NT2/D1 (cell line): ENCODE results near the gene RIPK1.

Source experiments
- DNase-seq: peaks from one replicate; pipeline ENCODE4 v3.0.0-alpha.2; 2011; ENCODE audit warnings: low read depth, low spot score
- H3K27me3 ChIP-seq: 2 replicates; pipeline ENCODE4 v1.6.0; 2011; ENCODE audit warnings: mild to moderate bottlenecking; ENCODE audit not compliant: insufficient read length, insufficient read depth
- H3K36me3 ChIP-seq: 2 replicates; pipeline ENCODE4 v1.6.1; 2011; ENCODE audit warnings: mild to moderate bottlenecking, low read length, mixed read lengths; ENCODE audit not compliant: insufficient read depth, insufficient read length
- H3K4me1 ChIP-seq: 2 replicates; pipeline ENCODE4 v1.5.1; 2011; ENCODE audit not compliant: insufficient read depth, insufficient read length
- H3K4me3 ChIP-seq: 2 replicates; pipeline ENCODE4 v1.5.1; 2011; ENCODE audit warnings: low read depth; ENCODE audit not compliant: insufficient read length
- H3K9ac ChIP-seq: 2 replicates; pipeline ENCODE4 v1.6.0; 2011; ENCODE audit warnings: low read depth; ENCODE audit not compliant: insufficient read length
- H3K9me3 ChIP-seq: 2 replicates; pipeline ENCODE4 v1.5.1; 2011; ENCODE audit warnings: mild to moderate bottlenecking, low read length; ENCODE audit not compliant: insufficient read depth
- SUZ12 ChIP-seq: IDR thresholded peaks from 2 replicates; pipeline ENCODE4 v1.6.1; 2011; ENCODE audit not compliant: insufficient read length, insufficient read depth; ENCODE audit errors: extremely low read depth
- YY1 ChIP-seq: IDR thresholded peaks from 2 replicates; pipeline ENCODE4 v1.6.1; 2011; ENCODE audit not compliant: insufficient read length, insufficient read depth
- ZNF274 ChIP-seq: IDR thresholded peaks from 2 replicates; pipeline ENCODE4 v1.6.1; 2011; ENCODE audit warnings: mild to moderate bottlenecking, low read depth, low read length

RIPK1 gene

GRCh38 chr6:3088968-3089367 lies 20.7 kb downstream of the RIPK1 start:
- no peak for TF ChIP-seq YY1
- TF ChIP-seq SUZ12 = no peak
- TF ChIP-seq ZNF274 = no peak
- no peak for DNase-seq
- no peaks in the 10 kb centered on the region for H3K27me3 ChIP-seq
- peaks cover 3% of the 10 kb centered on the region for H3K4me1 ChIP-seq
- H3K4me3 ChIP-seq = no peak overlapping the region
- no peak overlapping the region for H3K9ac ChIP-seq
- H3K36me3 ChIP-seq = peaks cover 45% of the 10 kb centered on the region
- H3K9me3 ChIP-seq = peaks cover 23% of the 10 kb centered on the region; the same call in 1 of the 2 replicates

GRCh38 chr6:3090013-3090412 lies 21.7 kb downstream of the RIPK1 start:
- TF ChIP-seq ZNF274 (no peak), YY1 (no peak), SUZ12 (no peak)
- Histone ChIP-seq H3K4me3 (no peak overlapping the region), H3K9ac (no peak overlapping the region), H3K9me3 (peaks cover 27% of the 10 kb centered on the region; the same call in 1 of the 2 replicates), H3K36me3 (peaks cover 46% of the 10 kb centered on the region), H3K27me3 (no peaks in the 10 kb centered on the region), H3K4me1 (peaks cover 3% of the 10 kb centered on the region)
- no peak for DNase-seq

DNA sequence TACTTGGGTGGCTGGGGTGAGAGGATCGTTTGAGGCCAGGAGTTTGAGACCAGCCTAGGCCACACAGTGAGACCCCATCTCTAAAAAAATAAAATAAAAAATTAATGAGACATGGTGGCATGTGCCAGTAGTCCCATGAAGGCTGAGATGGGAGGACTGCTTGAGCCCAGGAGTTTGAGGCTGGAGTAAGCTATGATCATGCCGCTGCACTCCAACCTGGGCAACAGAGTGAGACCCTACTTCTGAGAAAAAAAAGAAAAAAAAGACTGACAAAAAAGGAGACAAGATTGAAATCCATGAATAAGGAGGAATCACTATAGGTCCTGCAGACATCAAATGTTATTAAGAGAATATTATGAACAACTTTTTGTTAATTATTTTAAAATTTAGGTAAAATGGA lies 26.5 kb downstream of the RIPK1 start:
- Histone ChIP-seq H3K9ac (no peak overlapping the region), H3K4me1 (no peaks in the 10 kb centered on the region), H3K9me3 (peaks cover 16% of the 10 kb centered on the region; the same call in 1 of the 2 replicates), H3K4me3 (no peak overlapping the region), H3K36me3 (peaks cover 40% of the 10 kb centered on the region), H3K27me3 (no peaks in the 10 kb centered on the region)
- TF ChIP-seq ZNF274 = no peak
- TF ChIP-seq SUZ12 = no peak
- no peak for TF ChIP-seq YY1
- no peak for DNase-seq

DNA sequence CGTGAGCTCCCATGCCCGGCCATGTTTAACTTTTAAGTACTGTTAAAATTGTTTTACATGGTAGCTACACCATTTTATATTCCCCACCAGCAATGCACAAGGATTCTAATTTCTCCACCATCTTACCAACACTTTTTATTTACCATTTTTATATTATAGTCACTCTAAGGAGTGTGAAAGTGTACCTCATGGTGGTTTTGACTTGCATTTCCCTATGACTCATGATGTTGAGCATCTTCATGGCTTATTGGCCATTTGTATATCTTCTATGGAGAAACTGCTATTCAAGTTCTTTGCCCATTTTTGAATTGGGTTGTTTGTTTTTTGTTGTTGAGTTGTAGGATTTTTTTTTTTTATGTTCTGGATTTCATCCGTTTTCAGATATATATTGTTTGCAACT lies 34.6 kb downstream of the RIPK1 start:
- H3K4me3 ChIP-seq = no peak overlapping the region
- H3K36me3 ChIP-seq = peaks cover 60% of the 10 kb centered on the region
- H3K4me1 ChIP-seq = no peaks in the 10 kb centered on the region
- no peak overlapping the region for H3K9ac ChIP-seq
- no peaks in the 10 kb centered on the region for H3K9me3 ChIP-seq
- DNase-seq = no peak
- no peak for TF ChIP-seq SUZ12
- TF ChIP-seq YY1 = no peak
- no peaks in the 10 kb centered on the region for H3K27me3 ChIP-seq

DNA sequence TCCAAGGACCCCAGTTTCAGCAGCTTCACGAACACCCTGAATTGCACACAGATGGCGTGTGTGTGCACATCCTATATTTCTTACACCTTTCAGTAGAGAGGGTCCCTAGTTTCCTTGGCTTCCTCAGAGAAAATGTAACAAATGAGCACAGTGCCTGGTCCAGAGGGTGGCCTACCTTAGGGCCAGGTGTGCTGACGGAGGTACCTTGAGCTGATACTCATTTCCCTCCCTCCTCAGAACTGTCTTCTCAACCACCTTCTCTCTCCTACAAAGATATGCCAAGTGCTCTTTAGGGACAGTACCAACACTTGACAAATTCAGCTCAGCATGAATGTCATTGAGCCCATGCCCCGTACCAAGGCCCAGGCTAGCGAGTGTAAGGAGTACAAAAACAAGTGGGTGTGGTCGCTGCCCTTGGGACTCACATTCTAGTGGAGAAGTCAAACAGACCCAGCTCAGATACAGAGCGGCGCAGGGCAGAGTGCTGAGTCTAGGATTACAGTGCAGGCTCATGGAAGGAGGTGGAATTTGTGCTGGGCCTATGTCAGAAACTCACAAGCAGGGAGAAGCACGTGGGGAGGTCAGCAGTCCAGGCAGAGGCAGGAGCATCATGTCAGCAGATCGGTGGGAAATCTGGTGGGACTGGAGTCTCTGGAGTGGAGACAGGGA lies 40.6 kb downstream of the RIPK1 start:
- no peak for TF ChIP-seq ZNF274
- no peak overlapping the region for H3K9ac ChIP-seq
- no peaks in the 10 kb centered on the region for H3K4me1 ChIP-seq
- H3K4me3 ChIP-seq = no peak overlapping the region
- no peaks in the 10 kb centered on the region for H3K9me3 ChIP-seq
- DNase-seq = no peak
- H3K36me3 ChIP-seq = peaks cover 85% of the 10 kb centered on the region
- no peaks in the 10 kb centered on the region for H3K27me3 ChIP-seq

GRCh38 chr6:3109761-3110160 lies 41.5 kb downstream of the RIPK1 start:
- no peak overlapping the region for H3K9ac ChIP-seq
- TF ChIP-seq ZNF274 (no peak), YY1 (no peak), SUZ12 (no peak)
- no peaks in the 10 kb centered on the region for H3K27me3 ChIP-seq
- H3K9me3 ChIP-seq = no peaks in the 10 kb centered on the region
- no peak overlapping the region for H3K4me3 ChIP-seq
- DNase-seq = no peak
- H3K4me1 ChIP-seq = no peaks in the 10 kb centered on the region
- peaks cover 85% of the 10 kb centered on the region for H3K36me3 ChIP-seq

DNA sequence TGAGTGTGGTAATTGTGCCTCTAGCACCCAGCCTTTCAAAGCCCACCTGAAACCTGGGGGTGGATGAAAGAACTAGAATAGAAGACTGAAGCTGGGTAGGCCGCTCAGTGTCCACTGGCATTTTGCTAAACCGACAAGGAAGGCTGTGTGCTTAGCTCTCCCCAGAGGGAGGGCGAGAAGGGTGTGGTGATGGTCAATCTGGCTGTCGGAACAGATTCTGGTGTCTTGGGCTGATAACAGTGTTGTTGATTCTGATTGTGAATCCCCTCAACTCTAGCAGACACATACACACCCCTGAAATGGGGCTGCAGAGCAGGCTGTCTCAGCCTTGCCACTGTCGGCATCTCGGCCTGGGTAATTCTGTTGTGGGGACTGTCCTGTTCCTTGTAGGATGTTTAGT lies 46.1 kb downstream of the RIPK1 start:
- peaks cover 55% of the 10 kb centered on the region for H3K36me3 ChIP-seq
- no peaks in the 10 kb centered on the region for H3K27me3 ChIP-seq
- no peak overlapping the region for H3K4me3 ChIP-seq
- DNase-seq = no peak
- no peaks in the 10 kb centered on the region for H3K9me3 ChIP-seq
- TF ChIP-seq SUZ12 (no peak), ZNF274 (no peak)
- H3K4me1 ChIP-seq = no peaks in the 10 kb centered on the region
- H3K9ac ChIP-seq = peak overlapping the region; percentile 21

DNA sequence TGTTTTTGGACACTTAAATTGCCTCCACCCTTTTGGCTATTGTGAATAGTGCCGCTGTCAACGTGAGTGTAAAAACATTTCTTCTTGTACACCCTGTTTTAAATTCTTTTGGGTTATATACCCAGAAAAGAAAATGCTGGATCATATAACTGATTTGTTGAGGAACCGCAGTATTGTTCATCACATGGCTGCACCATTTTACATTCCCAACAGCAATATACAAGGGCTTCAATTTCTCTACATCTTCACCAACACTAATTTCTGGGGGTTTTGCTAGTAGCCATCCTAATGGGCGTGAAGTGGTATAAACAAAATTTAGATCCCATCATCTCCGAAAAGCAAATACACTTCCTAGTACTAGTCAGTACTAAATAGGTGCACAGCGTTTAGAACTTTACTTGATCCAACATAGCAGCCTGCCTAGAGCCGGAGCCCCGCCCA lies 49.6 kb downstream of the RIPK1 start:
- no peaks in the 10 kb centered on the region for H3K9me3 ChIP-seq
- no peaks in the 10 kb centered on the region for H3K4me1 ChIP-seq
- H3K27me3 ChIP-seq = no peaks in the 10 kb centered on the region
- peak overlapping the region; percentile 88 for H3K4me3 ChIP-seq
- DNase-seq = no peak
- peak overlapping the region; percentile 95 for H3K9ac ChIP-seq
- H3K36me3 ChIP-seq = peaks cover 28% of the 10 kb centered on the region
- TF ChIP-seq SUZ12 = no peak
- TF ChIP-seq YY1 = no peak
- TF ChIP-seq ZNF274 = no peak
